BJ (cell line): ENCODE results near the gene TACC2. TPM values are rescaled to one million over a fixed set of nuclear protein-coding genes. Genes with fewer than 3 reads are reported as not detected.

Experiments
- CTCF ChIA-PET: fragments of 350-600 bp; formaldehyde crosslinking; extraction: SDS; loops from one replicate; lab custom pipeline; 2021; ENCODE audit warnings: antibody characterized with exemption, inconsistent platforms; lab: Yijun Ruan, JAX
- POLR2A ChIA-PET: fragments of 300-600 bp; sonication (Branson Sonifier 250); formaldehyde crosslinking; extraction: SDS; loops from one replicate; lab custom pipeline; 2021; ENCODE audit warnings: antibody characterized with exemption; lab: Charles Lee
- DNase-seq: peaks from one replicate; pipeline ENCODE4 v3.0.0-alpha.2; 2011; ENCODE audit warnings: low read depth
- H3K27me3 ChIP-seq: 2 replicates; pipeline ENCODE4 v1.6.0; 2011; ENCODE audit warnings: low read length; ENCODE audit not compliant: control insufficient read depth, insufficient read depth
- H3K36me3 ChIP-seq: 2 replicates; pipeline ENCODE4 v1.5.1; 2011; ENCODE audit warnings: low read length; ENCODE audit not compliant: control insufficient read depth, insufficient read depth
- H3K4me3 ChIP-seq: 2 replicates; pipeline ENCODE4 v1.5.1; 2011; ENCODE audit warnings: low read depth, mild to moderate bottlenecking, control low read depth, low read length
- polyA plus RNA-seq: library from polyadenylated mRNA; depleted of rRNA; stranded (reverse); fragments of >200 nt; gene quantifications from 2 replicates; pipeline ENCODE4 v1.2.3, GENCODE V29; 2011
- TF ChIP-seq, protein P1 (sequence below): IDR thresholded peaks from 2 replicates; pipeline ENCODE4 v1.5.1; 2011; ENCODE audit warnings: low read depth, mild to moderate bottlenecking, control low read depth, inconsistent platforms, low read length, moderate library complexity; ENCODE audit not compliant: insufficient read depth

TACC2 gene
- polyA plus RNA-seq, 1 experiment, result 10.4 TPM

DNA sequence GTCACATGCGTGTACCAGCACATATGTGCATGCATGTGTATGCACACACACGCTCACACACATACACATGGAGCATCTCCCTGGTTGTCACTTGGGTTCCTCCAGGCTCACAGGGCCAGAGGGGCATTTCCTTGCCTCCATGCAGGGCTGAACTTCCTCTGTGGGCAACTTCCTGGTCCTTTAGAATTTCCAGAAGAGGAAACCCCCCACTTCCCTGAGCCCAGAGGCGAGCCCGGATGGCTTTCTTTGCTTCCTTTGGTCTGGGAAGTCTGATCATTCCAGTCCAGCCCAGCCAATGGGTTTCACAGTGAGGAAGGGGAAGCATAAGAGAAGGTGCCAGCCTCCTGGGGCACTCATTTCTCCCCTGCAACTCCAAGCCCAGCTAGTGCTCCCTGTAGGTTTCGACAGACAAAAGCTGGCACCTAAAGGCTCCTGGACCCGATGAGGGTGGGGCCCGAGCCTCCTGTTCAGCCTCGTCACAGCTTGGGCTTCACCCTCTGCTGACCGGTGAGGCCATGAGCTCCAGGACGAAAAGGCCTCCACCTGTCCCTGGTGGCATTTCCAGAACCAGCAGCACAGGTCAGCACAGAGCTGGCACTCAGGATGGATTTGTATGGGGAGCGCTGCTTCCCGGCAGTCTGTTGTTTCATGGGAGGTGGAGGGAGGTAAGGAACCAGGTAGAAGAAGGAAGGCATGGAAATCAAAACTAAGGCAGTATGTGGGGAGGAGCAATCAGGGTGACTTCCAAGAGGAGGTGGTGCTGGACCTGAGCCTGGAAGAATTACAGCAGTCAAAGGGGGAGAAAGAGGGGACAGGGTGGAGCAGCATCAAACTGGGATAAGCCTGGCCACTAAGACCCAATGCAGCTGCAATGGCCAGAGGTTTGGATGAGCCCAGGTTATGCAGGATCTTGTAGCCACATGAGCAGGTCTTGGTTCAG, 305.8 kb downstream of the TACC2 start:
- ChIA-PET CTCF (interaction anchor here (1.3 to 4.8 kb wide), 4 partner anchors 9 to 271 kb away, joined by 3 to 73 read pairs (median 8); no protein-coding TSS in a partner anchor), POLR2A (no interaction called here)
- Histone ChIP-seq H3K4me3 (no peak overlapping the region), H3K36me3 (no peaks in the 10 kb centered on the region), H3K27me3 (peaks cover 9% of the 10 kb centered on the region)
- TF ChIP-seq, protein P1, sequence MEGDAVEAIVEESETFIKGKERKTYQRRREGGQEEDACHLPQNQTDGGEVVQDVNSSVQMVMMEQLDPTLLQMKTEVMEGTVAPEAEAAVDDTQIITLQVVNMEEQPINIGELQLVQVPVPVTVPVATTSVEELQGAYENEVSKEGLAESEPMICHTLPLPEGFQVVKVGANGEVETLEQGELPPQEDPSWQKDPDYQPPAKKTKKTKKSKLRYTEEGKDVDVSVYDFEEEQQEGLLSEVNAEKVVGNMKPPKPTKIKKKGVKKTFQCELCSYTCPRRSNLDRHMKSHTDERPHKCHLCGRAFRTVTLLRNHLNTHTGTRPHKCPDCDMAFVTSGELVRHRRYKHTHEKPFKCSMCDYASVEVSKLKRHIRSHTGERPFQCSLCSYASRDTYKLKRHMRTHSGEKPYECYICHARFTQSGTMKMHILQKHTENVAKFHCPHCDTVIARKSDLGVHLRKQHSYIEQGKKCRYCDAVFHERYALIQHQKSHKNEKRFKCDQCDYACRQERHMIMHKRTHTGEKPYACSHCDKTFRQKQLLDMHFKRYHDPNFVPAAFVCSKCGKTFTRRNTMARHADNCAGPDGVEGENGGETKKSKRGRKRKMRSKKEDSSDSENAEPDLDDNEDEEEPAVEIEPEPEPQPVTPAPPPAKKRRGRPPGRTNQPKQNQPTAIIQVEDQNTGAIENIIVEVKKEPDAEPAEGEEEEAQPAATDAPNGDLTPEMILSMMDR, result no peak
- DNase-seq, result no peak

DNA sequence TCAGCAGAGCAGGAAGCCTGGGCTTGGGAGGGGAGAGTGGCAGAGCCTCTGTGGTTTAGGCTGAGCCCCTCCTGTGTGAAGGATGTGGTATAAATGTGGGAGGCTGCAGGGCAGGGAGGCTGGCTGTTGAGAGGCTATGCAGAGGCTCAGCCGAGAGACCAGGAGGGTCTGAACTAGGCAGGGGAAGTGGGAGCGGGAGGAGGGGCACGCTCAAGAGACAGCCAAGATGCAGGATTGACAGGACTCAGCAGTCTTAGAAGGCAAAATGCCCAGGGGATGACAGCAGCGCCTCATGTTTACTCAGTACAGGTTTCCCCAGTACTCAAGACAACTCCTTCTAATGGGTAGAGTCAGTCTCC, 306.5 kb downstream of the TACC2 start:
- Histone ChIP-seq H3K4me3 (no peak overlapping the region), H3K36me3 (no peaks in the 10 kb centered on the region), H3K27me3 (peaks cover 9% of the 10 kb centered on the region)
- TF ChIP-seq, protein P1, result no peak
- ChIA-PET CTCF (interaction anchor here (0.6 to 4.8 kb wide), 4 partner anchors 8 to 270 kb away, joined by 3 to 73 read pairs (median 26); no protein-coding TSS in a partner anchor), POLR2A (no interaction called here)
- DNase-seq, result no peak

DNA sequence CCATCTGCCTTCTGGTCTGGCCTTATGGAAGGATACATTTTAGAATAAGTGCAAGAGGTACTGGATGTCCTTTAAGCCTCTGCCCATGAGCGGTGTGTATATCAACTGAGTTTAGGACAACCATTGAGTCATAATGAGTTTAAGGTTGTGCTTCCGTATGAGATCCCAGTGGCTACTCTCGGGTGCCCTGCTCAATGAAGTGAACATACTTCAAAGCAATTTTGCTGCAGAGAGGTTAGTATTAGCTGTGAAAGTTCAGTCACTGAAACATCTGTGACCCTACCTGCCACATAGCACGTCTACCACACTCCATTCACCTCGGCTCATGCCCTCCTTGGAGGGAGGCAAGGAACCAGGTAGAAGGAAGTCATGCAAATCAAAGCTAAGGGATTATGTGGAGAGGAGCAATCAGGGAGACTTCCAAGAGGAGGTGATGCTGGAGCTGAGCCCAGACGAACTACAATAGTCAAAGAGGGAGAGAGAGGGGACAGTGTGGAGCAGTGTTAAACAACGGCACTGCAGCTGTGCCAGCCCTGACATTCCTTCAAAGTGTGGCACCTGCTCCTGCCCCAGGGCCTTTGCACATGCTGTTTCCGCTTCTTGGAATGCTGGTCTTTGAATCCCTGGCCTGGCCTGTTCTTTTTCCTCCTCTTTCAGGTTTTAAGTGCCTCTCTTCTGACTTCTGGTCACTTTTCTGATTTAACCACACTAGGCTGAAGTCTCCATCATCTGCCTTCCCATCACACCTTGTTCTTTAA, 307.6 kb downstream of the TACC2 start:
- CTCF ChIA-PET, result interaction anchor here (1.3 to 4.8 kb wide), 5 partner anchors 9 to 269 kb away, joined by 4 to 73 read pairs (median 25); no protein-coding TSS in a partner anchor
- Histone ChIP-seq H3K27me3 (peaks cover 9% of the 10 kb centered on the region), H3K36me3 (no peaks in the 10 kb centered on the region), H3K4me3 (no peak overlapping the region)
- TF ChIP-seq, protein P1, result no peak
- POLR2A ChIA-PET, result no interaction called here
- no peak for DNase-seq

DNA sequence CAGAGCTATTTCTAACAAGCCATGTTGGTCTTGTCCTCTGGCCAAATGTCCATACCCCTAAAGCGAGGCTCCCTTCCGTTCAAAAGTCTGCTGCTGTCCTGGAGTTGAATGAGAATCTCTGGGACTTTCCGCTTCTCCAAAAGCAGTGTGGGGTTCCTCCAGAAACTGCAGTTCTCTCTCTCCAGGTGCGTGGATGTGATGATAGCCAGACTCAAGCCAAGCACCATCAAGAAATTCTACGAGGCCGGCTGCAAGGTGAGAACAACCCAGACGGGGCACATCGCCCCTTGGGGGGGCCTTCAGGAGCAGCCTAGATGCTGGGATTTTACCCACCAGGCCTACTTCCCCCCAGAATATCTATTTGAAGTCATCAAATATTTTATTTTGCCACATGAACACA, 308.6 kb downstream of the TACC2 start:
- TF ChIP-seq, protein P1, result no peak
- peaks cover 6% of the 10 kb centered on the region for H3K27me3 ChIP-seq
- H3K4me3 ChIP-seq, result no peak overlapping the region
- DNase-seq, result no peak
- POLR2A ChIA-PET, result no interaction called here
- CTCF ChIA-PET, result interaction anchor here (1.3 to 4.8 kb wide), 6 partner anchors 10 to 270 kb away, joined by 3 to 73 read pairs (median 25); no protein-coding TSS in a partner anchor
- no peaks in the 10 kb centered on the region for H3K36me3 ChIP-seq

DNA sequence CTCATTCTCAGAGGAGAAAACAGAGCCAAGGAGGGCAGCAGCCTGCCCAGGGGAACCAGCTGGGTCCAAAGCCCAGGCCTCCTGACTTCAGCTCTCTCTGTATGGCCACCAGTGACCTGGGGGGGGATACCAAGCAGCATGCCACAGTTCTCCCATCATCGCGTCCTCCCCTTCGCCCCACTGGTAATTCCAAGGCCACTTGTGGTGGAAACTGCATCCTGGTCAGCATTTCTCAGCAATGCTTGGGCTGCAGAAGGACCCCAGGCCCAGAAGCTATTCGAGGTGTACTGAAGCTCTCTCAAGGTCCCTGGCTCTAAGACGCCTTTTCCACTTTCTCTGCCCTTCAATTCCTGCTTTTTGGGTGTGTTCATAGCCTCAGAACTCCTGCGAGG, 309.2 kb downstream of the TACC2 start:
- TF ChIP-seq, protein P1, result no peak
- no peak for DNase-seq

More for the DNA sequence above, 309.2 kb downstream of the TACC2 start:
- ChIA-PET CTCF (interaction anchor here (0.8 to 4.8 kb wide), 26 partner anchors 10 to 408 kb away, joined by 3 to 73 read pairs (median 5); no protein-coding TSS in a partner anchor), POLR2A (no interaction called here)
- Histone ChIP-seq H3K27me3 (peaks cover 6% of the 10 kb centered on the region), H3K4me3 (no peak overlapping the region), H3K36me3 (no peaks in the 10 kb centered on the region)
